ENCODE results near the gene CFTR. TPM values are rescaled to one million over a fixed set of nuclear protein-coding genes. Genes with fewer than 3 reads are reported as not detected.

The CFTR gene
- total and polyA plus RNA-seq, 2 of the 4 experiments (the other 2 are of a cell fraction), result 0.18 to 0.21 TPM

DNA sequence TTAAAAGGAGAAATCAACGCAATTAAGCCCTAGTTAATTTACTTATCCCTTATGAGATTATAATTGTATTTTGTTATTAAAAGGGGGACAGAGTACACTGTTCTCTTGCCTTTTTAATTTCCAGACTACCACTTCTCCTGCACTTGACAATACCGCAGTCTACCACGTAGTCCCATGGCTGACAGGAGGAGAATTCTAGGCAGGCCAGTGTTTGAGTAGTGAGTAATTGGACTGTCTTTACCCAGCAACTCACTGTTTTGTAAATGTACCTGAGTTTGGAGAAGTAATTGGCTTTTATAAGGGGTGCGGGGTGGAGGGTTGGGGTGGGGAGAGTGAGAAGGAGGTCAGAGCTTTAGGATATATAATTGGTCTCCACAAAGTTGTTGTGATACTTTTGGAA is 85.4 kb downstream of the CFTR start:
- no peak for ATAC-seq (ENCODE audit: low read depth)
- BruUV-seq (replicated peaks), result no TSS peak
- no peak overlapping the region for H4K5ac ChIP-seq (ENCODE audit: low read depth, low read length)

More for the DNA sequence above, 85.4 kb downstream of the CFTR start:
- no peak for DNase-seq
- Histone ChIP-seq H4K8ac (ENCODE audit: low read depth in 2 of 2, low read length in 2 of 2) (no peak overlapping the region; a peak in 1 of 4 replicates), H3K23ac (ENCODE audit: low read depth, low read length) (no peak overlapping the region), H3K27me3 (ENCODE audit: control insufficient read depth, insufficient read depth, low read length) (no peaks in the 10 kb centered on the region), H3K4me3 (ENCODE audit: insufficient read depth, low read depth, low read length) (no peak overlapping the region), H3K4me1 (ENCODE audit: control insufficient read depth, insufficient read depth, low read length) (no peaks in the 10 kb centered on the region), H3K36me3 (ENCODE audit: control insufficient read depth, insufficient read depth, low read length) (no peaks in the 10 kb centered on the region), H3K9me1 (ENCODE audit: insufficient read depth, low read length) (no peaks in the 10 kb centered on the region), H3K9me3 (ENCODE audit: control insufficient read depth, insufficient read depth, low read length) (no peaks in the 10 kb centered on the region), H3K4ac (ENCODE audit: low read depth, low read length) (no peak overlapping the region), H2AFZ (replicated peaks; ENCODE audit: low read length, poor library complexity) (no peak overlapping the region), H3K79me1 (ENCODE audit: low read depth in 1 of 2, low read length in 2 of 2) (no peaks in the 10 kb centered on the region), H4K20me1 (ENCODE audit: insufficient read depth, low read length) (no peaks in the 10 kb centered on the region), H3K27ac (ENCODE audit: insufficient read depth, low read length) (no peak overlapping the region), H4K91ac (ENCODE audit: insufficient read depth, low read depth, low read length) (no peak overlapping the region), H3K56ac (ENCODE audit: extremely low read depth, insufficient read depth, low read length) (no peak overlapping the region), H3K14ac (replicated peaks; ENCODE audit: low read depth, low read length) (no peak overlapping the region), H2BK20ac (ENCODE audit: low read depth, low read length) (no peak overlapping the region), H3K4me2 (ENCODE audit: low read depth, low read length) (no peak overlapping the region), H2BK120ac (ENCODE audit: low read depth, low read length) (no peak overlapping the region), H3K18ac (ENCODE audit: low read depth, low read length) (no peak overlapping the region), H3K9ac (ENCODE audit: low read depth, low read length) (no peak overlapping the region), H2BK5ac (ENCODE audit: low read depth, low read length, poor library complexity, severe bottlenecking) (no peak overlapping the region), H2BK15ac (ENCODE audit: low read depth, low read length) (no peak overlapping the region), H2AK9ac (replicated peaks; ENCODE audit: low read depth, low read length, poor library complexity) (no peak overlapping the region), H2AK5ac (ENCODE audit: low read depth, low read length) (no peak overlapping the region)
- CTCF ChIA-PET, result no interaction called here
- TF ChIP-seq MAFK (IDR thresholded peaks at IDR 0.05; ENCODE audit: low read depth, low read length) (no peak), RCOR1 (IDR thresholded peaks at IDR 0.05; ENCODE audit: insufficient replicate concordance, low read length) (no peak), USF2 (IDR thresholded peaks at IDR 0.05; ENCODE audit: low read depth, low read length) (no peak), CEBPB (IDR thresholded peaks at IDR 0.05; ENCODE audit: low read depth, low read length) (no peak), MAZ (IDR thresholded peaks at IDR 0.05; ENCODE audit: borderline replicate concordance, low read depth, low read length) (no peak), MXI1 (IDR thresholded peaks at IDR 0.05; ENCODE audit: borderline replicate concordance, low read depth, low read length) (no peak)
- intact Hi-C loops (cut with micrococcal nuclease) (no loop called here), in situ Hi-C loops (cut with MboI; ENCODE audit: low sequenced_read_pairs) (no loop called here), dilution Hi-C loops (cut with HindIII; ENCODE audit: low sequenced_read_pairs, unreplicated experiment) (no loop called here)
- POLR2A ChIA-PET (ENCODE audit: unreplicated experiment), result no interaction called here
- 100% methylated on average over 1 of the region's 4 CpGs; no CpG with 5 or more reads in 1 of the 2 experiments for WGBS, 2 experiments (ENCODE audit: extremely low coverage in 2 of 2, insufficient read length in 1 of 2)
